Activated CD8-positive, alpha-beta T cell treated with anti-CD3 and anti-CD28 coated beads for 36 hours (primary cell): ENCODE measurements around the gene GSAP. TPM values are rescaled to one million over a fixed set of nuclear protein-coding genes. Genes with fewer than 3 reads are reported as not detected.
"Not testable (repeated sequence)": the region's sequence is repeated elsewhere in the genome, so short reads cannot be mapped to it uniquely, and the experiment has no call there.

ENCODE experiments used
- ATAC-seq: fragments of 200-7000 bp; cut with Tn5 transposase; one replicate; pipeline ENCODE4 v1.10.0; 2021; ENCODE audit warnings: mild to moderate bottlenecking, moderate library complexity
- CTCF ChIA-PET: fragments of 350-600 bp; sonication (Branson Sonifier 250); formaldehyde crosslinking; loops from one replicate; lab custom pipeline; 2021; ENCODE audit warnings: antibody characterized with exemption; lab: Charles Lee
- POLR2A ChIA-PET: fragments of 350-600 bp; sonication (Branson Sonifier 250); formaldehyde crosslinking; loops from one replicate; lab custom pipeline; 2021; ENCODE audit warnings: antibody characterized with exemption; lab: Charles Lee
- DNase-seq: peaks from one replicate; pipeline ENCODE4 v3.0.0-alpha.2; 2020
- H3K27ac Mint-ChIP-seq: one replicate; pipeline ENCODE4 v1.8.0; 2021; ENCODE audit warnings: mild to moderate bottlenecking, mixed read lengths
- H3K27me3 Mint-ChIP-seq: one replicate; pipeline ENCODE4 v1.8.0; 2021; ENCODE audit warnings: mixed read lengths
- H3K36me3 Mint-ChIP-seq: one replicate; pipeline ENCODE4 v1.8.0; 2021; ENCODE audit warnings: low read depth, mixed read lengths
- H3K4me1 Mint-ChIP-seq: one replicate; pipeline ENCODE4 v1.8.0; 2021; ENCODE audit warnings: low read depth, mixed read lengths
- H3K4me3 Mint-ChIP-seq: one replicate; pipeline ENCODE4 v1.8.0; 2021; ENCODE audit warnings: mild to moderate bottlenecking, moderate library complexity, mixed read lengths
- H3K9me3 Mint-ChIP-seq: one replicate; pipeline ENCODE4 v1.8.0; 2021; ENCODE audit warnings: mixed read lengths
- CTCF ChIP-seq: fragments of 200-600 bp; IDR thresholded peaks from one replicate; pipeline ENCODE4 v1.8.0; 2022; ENCODE audit warnings: antibody characterized with exemption, mild to moderate bottlenecking
- intact Hi-C: fragments of 100-400 bp; cut with micrococcal nuclease; formaldehyde crosslinking; loops from one replicate; pipeline ENCODE4 v1.10.0; 2022
- total RNA-seq, 2 experiments: library from RNA; stranded (reverse); gene quantifications; one replicate each; pipeline ENCODE4 v1.2.3, GENCODE V29; 2021

The GSAP gene
- total RNA-seq, 2 experiments from 2014 or later = 1.9 to 3.0 TPM

GRCh38 chr7:77456696-77457095 lies 40.5 kb upstream of the GSAP start:
- no peaks in the 10 kb centered on the region for H3K36me3 Mint-ChIP-seq
- DNase-seq = no peak
- H3K4me1 Mint-ChIP-seq = no peaks in the 10 kb centered on the region
- no peak for ATAC-seq
- no peak overlapping the region for H3K27ac Mint-ChIP-seq
- H3K4me3 Mint-ChIP-seq = no peak overlapping the region
- no peaks in the 10 kb centered on the region for H3K9me3 Mint-ChIP-seq
- ChIA-PET POLR2A (no interaction called here), CTCF (interaction anchor here (0.5 kb wide), 1 partner anchor 38 kb away, joined by 3 read pairs; no protein-coding TSS in a partner anchor)
- TF ChIP-seq CTCF = no peak
- intact Hi-C loops = no loop called here
- no peaks in the 10 kb centered on the region for H3K27me3 Mint-ChIP-seq

- H3K27ac Mint-ChIP-seq = no peak overlapping the region
- H3K27me3 Mint-ChIP-seq = no peaks in the 10 kb centered on the region
- intact Hi-C loops = no loop called here
- no peak overlapping the region for H3K4me3 Mint-ChIP-seq
- TF ChIP-seq CTCF = no peak
- no peaks in the 10 kb centered on the region for H3K4me1 Mint-ChIP-seq
- ChIA-PET POLR2A (no interaction called here), CTCF (interaction anchor here (1.3 kb wide), 1 partner anchor 10 kb away, joined by 3 read pairs; no protein-coding TSS in a partner anchor)
- no peaks in the 10 kb centered on the region for H3K9me3 Mint-ChIP-seq
- ATAC-seq (no peak), DNase-seq (no peak)
- H3K36me3 Mint-ChIP-seq = no peaks in the 10 kb centered on the region
Measured at GRCh38 chr7:77455321-77455720, 39.2 kb upstream of the GSAP start.

GRCh38 chr7:77454802-77455201 lies 38.7 kb upstream of the GSAP start:
- ChIA-PET CTCF (interaction anchor here (1.3 kb wide), 1 partner anchor 10 kb away, joined by 3 read pairs; no protein-coding TSS in a partner anchor), POLR2A (interaction anchor here (0.6 kb wide), 1 partner anchor 8 kb away, joined by 3 read pairs; no protein-coding TSS in a partner anchor)
- Mint-ChIP-seq H3K27ac (no peak overlapping the region), H3K4me1 (no peaks in the 10 kb centered on the region), H3K4me3 (no peak overlapping the region), H3K27me3 (no peaks in the 10 kb centered on the region), H3K36me3 (no peaks in the 10 kb centered on the region), H3K9me3 (no peaks in the 10 kb centered on the region)
- no peak for ATAC-seq
- intact Hi-C loops = no loop called here
- TF ChIP-seq CTCF = no peak
- DNase-seq = no peak

GRCh38 chr7:77453531-77453930 lies 37.4 kb upstream of the GSAP start:
- H3K27ac Mint-ChIP-seq = no peak overlapping the region

GRCh38 chr7:77451950-77452349 lies 35.8 kb upstream of the GSAP start:
- H3K4me3 Mint-ChIP-seq, H3K36me3 Mint-ChIP-seq, H3K4me1 Mint-ChIP-seq, ATAC-seq, DNase-seq, intact Hi-C loops, H3K9me3 Mint-ChIP-seq, H3K27ac Mint-ChIP-seq, H3K27me3 Mint-ChIP-seq: not testable (repeated sequence)
- ChIA-PET POLR2A (interaction anchor here (1.4 kb wide), 1 partner anchor 24 kb away, joined by 3 read pairs; no protein-coding TSS in a partner anchor), CTCF (interaction anchor here (0.9 to 1.4 kb wide), 2 partner anchors 11 to 15 kb away, joined by 3 to 5 read pairs; no protein-coding TSS in a partner anchor)

More at GRCh38 chr7:77453531-77453930, 37.4 kb upstream of the GSAP start:
- ChIA-PET POLR2A (no interaction called here), CTCF (interaction anchor here (1.2 kb wide), 1 partner anchor 122 kb away, joined by 3 read pairs; no protein-coding TSS in a partner anchor)
- intact Hi-C loops = no loop called here
- no peaks in the 10 kb centered on the region for H3K9me3 Mint-ChIP-seq
- no peak for TF ChIP-seq CTCF
- no peak for ATAC-seq
- no peak for DNase-seq
- H3K4me3 Mint-ChIP-seq = no peak overlapping the region
- no peaks in the 10 kb centered on the region for H3K4me1 Mint-ChIP-seq
- H3K27me3 Mint-ChIP-seq = no peaks in the 10 kb centered on the region
- no peaks in the 10 kb centered on the region for H3K36me3 Mint-ChIP-seq
